Dermis microvascular lymphatic vessel endothelial cell (primary cell): Measurements from ENCODE around the gene EFNA1. TPM values are rescaled to one million over a fixed set of nuclear protein-coding genes. Genes with fewer than 3 reads are reported as not detected.
A peak's percentile ranks its signal among the peaks of the same experiment; 100 is the strongest.
"Not testable (repeated sequence)": the region's sequence is repeated elsewhere in the genome, so short reads cannot be mapped to it uniquely, and the experiment has no call there.

Experiments
- DNase-seq, 2 donors: peaks; one replicate each; pipeline versions ENCODE4 v3.0.0 to v3.0.0-alpha.2; 2010; ENCODE audit warnings: low read depth in 2 of 2
- total RNA-seq: library from RNA; depleted of rRNA; stranded (reverse); fragments of >200 nt; gene quantifications from 2 replicates; pipeline ENCODE4 v1.2.1, GENCODE V29; 2014

Gene EFNA1
- total RNA-seq, 1 donor from 2014 or later = 132 TPM

DNA sequence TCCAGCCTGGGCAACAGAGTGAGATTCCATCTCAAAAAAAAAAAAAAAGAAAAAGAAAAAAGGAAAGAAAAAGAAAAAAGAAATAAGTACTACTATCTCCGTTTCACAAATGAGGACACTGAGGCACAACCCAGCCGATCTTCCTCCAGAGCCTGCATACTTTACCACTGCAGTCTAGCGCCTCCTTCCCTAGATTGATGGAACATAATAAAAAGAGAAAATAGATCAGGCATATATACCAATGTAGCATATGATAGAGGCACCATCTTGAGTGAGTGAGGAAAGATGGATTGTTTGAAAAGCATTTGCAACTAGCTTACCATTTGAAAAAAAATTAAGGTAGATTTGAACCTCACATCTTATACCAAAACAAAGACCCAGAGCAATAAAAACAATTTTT lies 17.8 kb downstream of the EFNA1 start:
- DNase-seq = no peak

DNA sequence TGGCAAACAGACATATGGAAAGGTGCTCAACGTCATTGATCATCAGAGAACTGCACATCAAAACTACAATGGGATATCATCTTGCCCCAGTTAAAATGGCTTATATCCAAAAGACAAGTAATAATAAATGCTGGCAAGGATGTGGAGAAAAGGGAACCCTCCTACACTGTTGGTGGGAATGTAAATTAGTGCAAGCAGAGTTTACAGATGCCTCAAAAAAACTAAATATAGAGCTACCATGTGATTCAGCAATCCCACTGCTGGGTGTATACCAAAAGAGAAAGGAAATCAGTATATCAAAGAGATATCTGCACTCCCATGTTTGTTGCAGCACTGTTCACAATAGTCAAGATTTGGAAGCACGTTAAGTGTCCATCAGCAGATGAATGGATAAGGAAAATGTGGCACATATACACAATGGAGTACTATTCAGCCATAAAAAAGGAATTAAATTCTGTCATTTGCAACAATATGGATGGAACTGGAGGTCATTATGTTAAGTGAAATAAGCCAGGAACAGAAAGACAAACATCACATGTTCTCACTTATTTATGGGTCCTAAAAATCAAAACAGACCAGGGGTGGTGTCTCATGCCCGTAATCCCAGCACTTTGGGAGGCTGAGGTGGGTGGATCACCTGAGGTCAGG lies 28.4 kb downstream of the EFNA1 start:
- DNase-seq = not testable (repeated sequence)

DNA sequence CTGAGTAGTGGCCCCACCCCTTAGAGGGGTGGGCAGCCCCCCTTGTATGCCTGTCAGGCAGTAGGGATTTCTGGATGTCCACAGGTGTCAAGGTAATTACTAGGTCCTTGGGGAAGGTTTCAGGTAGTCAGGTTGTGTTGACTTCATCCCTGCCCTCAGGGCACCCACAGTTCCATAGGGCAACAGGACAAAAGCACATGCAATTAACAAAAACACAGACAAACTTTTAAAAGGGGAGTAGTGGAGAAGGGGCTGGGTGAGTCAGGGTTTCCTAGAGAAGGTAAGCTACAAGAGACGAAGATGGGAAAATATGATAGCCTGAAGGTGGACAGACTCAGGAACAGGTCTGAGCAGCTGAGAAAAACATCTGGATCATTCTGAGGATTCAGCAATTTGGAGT lies 31.3 kb downstream of the EFNA1 start:
- DNase-seq = no peak

DNA sequence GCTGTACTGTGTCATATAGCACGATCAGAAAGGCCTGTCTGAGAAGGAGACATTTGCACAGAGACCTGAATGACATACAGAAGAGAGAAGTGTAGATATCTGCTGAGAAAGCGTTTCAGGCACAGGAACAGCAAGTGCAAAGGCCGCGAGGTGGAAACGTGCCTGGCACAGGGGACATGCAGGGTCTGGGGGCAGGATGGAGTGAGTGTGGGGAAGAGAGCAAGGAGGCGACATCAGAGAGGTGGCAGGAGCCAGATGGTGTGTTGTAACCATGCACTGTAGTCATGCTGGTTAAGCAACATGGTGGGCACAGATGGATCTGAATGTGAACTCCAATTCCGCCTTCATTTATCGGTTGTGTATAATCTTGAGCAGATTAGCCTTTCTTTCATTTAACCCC lies 32.5 kb downstream of the EFNA1 start:
- no peak for DNase-seq

DNA sequence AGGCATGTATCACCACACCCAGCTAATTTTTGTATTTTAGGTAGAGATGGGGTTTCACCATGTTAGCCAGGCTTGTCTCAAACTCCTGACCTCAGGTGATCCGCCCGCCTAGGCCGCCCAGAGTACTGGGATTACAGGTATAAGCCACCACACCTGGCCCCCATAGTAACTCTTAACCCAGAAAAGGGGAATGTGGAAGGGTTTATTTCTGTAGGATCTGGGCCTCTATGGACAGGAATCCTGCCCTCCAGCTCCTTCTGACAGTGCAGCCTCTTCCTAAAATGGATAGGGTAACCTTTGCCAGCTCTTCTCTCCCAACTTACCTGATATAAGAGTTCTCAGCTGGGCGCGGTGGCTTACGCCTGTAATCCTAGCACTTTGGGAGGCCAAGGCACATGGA lies 35.0 kb downstream of the EFNA1 start:
- DNase-seq = not testable (repeated sequence)

DNA sequence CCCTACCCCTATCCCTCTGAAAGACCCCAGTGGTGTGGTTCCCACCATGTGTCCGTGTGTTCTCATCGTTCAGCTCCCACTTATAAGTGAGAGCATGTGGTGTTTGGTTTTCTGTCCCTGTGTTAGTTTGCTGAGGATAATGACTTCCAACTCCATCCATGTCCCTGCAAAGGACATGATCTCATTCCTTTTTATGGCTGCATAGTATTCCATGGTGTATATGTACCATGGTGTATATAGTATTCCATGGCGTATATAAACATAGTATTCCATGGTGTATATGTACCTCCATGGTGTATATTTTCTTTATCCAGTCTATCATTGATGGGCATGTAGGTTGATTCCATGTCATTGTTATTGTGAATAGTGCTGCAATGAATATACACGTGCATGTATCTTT lies 36.1 kb downstream of the EFNA1 start:
- DNase-seq = not testable (repeated sequence)

DNA sequence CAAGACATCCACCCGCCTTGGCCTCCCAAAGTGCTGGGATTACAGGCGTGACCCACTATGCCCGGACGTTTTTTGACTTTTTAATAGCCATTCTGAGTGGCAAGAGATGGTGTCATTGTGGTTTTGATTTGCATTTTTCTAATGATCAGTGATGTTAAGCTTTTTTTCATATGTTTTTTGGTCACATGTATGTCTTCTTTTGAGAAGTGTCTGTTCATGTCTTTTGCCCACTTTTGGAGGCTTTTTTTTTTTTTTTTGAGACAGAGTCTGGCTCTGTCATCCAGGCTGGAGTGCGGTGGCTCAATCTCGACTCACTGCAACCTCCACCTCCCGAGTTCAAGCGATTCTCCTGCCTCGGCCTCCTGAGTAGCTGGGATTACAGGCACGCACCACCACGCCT lies 36.9 kb downstream of the EFNA1 start:
- DNase-seq = not testable (repeated sequence)

DNA sequence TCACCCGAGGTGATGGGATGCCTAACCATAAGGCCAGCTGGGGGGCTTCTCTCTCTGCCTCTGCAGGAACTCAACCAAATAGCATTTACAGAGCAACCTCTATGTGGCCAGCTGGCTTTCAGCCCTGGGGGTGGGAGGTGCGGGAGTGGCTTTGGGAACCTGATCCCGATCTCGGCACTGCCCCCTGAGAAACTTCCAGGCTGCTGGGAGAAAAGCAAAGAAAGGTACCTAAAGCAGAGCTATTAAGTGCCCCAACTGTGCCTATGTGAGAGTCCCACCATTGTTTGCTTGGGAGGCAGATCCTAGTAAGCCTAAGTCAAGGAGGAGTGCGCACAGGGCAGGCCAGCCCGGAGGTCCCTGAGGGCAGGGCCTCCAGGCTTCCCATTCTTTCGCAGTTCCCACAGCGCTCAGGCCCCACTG lies 38.4 kb downstream of the EFNA1 start:
- peak in 1 of 2 donors; percentile 23 for DNase-seq

DNA sequence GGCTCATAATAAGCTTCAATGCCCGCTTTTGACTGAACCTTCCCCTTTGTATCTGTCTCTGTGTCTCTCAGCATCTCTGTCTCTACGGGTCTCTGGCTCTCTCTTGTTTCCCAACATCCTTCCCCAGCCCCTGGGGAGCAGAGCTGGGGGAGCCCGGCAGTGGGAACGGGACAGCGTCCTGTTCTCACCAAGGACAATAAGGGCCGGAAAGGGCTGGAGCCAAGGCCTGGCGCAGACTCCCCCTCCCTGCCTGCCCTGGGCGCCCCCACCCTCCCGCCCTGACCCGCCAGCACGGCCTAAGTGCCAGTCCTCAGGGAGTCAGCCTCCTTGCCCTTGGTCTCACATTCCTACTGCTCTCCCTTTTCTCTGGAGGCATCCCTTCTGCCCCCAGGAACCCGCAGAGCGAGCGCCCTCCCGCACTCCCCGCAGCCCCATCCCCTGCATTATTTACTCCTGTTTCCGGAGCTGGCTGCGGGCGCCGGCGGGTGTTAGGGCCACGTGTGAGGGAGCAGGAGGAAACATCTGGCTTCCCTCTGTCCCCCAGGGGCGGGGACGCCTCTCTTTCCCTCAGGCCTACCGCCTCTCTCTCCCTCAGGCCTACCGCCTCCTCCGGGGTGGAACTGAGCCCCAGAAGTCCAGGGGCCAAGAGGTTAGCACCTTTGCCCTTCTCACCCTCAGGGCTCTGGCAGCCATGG lies 38.9 kb downstream of the EFNA1 start:
- DNase-seq = peak; percentile 93 to 96

DNA sequence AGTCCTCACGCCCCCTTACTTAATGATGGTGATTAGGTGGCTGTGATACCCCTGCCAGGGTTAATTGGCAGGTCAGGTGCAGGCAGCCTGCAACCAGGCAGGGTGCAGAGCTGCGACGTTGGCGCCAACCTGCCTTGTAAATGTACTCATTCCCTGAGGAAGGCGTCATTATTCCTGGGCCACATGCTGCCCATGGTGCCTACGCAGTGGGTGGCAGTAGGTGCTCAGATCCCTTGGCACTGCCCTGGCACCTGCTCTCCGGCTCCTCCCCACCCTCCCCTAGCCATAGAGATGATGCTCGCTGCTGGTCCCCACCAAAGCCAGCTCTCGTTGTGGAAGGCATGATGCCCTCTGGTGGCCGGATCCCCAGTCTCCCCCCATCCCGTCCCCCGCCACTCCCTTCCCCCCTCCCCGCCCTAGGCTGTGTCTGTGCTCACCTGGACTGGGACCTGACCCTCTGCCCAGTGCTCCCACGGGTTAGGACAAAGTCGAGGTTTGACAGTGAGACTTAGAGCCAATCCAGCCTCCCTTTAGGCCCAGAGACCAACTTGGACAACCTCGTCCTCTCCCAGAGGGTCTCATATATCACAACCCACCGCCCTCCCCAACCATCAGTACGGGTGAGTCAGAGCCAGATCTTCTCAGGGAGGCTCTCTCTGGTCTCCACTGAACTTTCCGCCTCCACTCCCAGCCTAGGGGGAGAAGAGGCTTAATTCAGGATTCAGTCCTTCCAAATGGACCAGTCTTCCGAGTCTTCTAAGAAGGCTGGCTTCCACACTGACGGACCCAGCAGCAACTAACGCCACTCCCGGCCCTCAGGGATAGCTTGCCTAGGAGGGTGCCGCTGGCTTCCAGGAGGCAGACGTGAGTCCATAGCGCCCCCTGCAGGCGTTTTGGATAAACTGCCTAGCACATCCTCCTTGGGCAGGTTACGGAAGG lies 39.8 kb downstream of the EFNA1 start:
- peak; percentile 79 to 92 for DNase-seq

DNA sequence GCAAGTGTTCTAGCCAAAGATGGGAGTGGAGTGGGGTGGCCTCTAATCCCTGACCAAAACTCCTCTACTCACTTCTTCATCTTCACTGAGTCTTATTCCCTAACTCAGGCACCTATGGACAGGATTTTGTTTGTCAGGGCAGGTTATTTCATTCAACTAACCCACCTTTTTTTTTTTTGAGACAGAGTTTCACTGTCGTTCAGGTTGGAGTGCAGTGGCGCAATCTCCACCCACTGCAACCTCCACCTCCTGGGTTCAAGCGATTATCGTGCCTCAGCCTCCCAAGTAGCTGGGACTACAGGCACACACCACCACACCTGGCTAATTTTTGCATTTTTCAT lies 40.4 kb downstream of the EFNA1 start:
- DNase-seq = not testable (repeated sequence)

DNA sequence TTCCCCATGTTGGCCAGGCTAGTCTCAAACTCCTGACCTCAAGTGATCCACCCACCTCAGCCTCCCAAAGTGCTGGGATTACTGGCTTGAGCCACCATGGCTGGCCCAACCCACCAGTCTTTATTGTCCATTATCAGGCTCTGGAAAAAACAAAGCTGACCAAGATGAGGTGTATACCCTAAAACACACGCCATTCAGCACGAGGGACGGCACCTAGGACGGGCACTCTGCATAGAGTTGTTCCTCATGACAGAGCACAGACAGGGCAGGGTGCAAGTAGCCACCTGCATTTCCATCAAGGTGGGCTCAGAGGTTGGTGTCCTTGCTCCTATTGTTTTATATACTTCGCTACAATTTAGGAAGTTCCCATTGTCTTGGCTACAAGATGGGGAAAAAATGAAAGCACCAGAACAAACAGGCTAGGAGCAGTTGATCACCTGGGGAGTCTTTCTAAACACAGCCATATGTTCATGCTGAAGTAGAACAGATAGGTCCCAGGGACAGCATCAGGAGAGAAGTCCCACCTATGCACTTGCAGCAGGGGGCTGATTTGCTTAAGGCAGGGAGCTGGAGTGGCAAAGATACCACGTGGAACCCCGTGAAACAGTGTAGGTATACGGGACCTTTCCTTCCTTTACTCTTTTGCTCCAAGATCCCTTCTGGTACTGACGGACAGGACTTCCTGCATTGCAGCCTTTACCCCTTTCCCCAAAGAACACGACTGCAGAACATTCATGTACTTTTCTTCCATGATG lies 41.0 kb downstream of the EFNA1 start:
- DNase-seq = no peak

DNA sequence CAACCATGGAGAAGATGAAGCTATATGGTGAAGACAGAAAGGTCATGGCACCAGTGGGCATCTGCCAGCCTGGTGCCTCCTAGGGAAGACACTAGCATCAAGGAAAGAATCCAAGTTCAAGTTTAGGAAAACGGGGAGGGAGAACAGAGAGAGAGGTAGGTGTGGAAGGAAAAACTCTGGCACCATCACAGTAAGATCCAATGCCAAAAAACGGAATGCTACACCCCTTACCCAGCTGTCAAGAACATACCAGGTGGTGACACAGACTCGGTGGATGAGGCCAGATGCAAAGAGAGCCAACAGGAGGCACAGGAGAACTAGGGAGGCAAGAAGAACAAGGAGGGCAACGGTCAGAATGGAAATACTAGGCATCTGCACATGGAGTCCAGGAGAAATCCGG lies 41.9 kb downstream of the EFNA1 start:
- DNase-seq = no peak

DNA sequence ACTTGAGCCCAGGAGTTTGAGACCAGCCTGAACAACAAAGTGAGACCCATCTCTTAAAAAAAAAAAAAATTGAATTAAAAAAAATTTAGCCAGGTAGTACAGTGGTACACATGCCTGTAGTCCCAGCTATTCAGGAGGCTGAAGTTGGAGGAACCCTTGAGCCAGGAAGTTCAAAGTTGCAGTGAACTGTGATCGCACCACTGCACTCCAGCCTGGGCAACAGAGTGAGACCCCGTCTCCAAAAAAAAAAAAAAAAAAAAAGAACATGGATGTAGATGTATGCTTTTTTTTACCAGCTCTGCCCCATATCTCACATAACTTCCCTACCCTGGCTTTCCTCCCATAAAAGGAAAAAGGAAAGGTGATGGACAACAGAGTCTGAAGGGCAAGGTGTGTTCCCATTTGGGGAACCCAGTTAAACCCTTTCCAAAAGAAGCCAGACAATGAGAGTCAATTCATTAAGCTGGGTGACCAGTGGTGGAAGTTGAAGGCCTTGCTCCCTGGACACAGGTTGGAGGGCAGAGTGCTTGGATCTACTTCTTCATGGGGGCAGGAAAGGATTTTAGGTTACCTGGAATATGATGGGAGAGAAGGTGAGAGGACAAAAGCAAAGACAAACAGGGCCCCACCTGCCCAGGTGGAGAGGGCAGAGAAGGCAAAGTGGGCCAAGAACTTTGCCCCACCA lies 42.6 kb downstream of the EFNA1 start:
- DNase-seq = no peak

DNA sequence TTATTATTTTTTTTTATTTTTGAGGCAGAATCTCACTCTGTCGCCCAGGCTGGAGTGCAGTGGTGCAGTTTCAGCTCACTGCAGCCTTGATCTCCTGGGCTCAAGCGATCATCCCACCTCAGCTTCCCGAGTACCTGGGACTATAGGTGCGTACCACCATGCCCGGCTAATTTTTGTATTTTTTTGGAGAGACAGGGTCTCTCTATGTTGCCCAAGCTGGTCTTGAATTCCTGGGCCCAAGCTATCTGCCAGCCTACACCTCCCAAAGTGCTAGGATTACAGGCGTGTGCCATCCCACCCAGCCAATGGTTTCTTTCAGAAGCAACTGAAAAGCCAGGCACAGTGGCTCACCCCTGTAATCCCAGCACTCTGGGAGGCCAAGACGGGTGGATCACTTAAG lies 43.1 kb downstream of the EFNA1 start:
- no peak for DNase-seq

DNA sequence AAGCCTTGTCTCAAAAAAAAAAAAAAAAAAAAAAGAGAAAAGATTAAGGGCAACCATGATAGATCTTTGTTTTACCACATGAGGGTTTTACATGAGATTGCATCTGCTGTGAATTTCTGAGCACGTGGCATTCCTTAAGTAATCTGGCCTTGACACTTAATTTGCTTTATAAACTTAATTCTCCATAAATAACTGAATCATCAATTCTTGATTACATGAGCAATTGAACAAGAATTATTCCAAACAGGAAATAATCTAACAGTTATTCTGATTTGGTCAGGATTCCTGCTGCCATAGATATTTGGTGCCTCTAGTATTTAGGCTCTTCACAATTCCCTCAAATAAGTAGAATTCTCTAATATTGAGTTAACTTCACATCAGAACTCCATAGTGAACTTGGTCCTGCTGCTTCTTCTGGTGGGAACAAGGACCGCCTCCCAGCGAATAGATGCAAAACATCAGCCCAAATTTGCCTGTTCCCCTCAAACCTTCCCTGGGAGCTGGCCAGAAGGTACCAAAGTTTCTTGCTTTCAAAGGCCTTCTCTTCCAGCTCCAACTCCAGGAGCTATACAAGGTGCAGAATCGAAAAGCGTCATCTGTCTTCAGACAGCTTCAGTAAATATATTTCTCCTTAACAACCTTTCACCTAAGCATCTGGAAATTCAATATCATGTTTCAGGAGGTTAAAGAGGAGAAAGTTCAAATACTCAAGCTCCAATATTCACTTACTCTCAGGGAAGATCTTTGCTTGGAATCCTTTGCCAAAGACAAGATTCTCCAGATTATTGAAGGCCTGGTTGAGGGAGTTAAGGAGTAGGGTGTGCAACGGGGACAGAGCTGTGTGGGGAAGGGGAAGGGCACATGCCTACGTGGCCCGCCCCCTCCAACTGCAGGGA lies 44.4 kb downstream of the EFNA1 start:
- DNase-seq = no peak

DNA sequence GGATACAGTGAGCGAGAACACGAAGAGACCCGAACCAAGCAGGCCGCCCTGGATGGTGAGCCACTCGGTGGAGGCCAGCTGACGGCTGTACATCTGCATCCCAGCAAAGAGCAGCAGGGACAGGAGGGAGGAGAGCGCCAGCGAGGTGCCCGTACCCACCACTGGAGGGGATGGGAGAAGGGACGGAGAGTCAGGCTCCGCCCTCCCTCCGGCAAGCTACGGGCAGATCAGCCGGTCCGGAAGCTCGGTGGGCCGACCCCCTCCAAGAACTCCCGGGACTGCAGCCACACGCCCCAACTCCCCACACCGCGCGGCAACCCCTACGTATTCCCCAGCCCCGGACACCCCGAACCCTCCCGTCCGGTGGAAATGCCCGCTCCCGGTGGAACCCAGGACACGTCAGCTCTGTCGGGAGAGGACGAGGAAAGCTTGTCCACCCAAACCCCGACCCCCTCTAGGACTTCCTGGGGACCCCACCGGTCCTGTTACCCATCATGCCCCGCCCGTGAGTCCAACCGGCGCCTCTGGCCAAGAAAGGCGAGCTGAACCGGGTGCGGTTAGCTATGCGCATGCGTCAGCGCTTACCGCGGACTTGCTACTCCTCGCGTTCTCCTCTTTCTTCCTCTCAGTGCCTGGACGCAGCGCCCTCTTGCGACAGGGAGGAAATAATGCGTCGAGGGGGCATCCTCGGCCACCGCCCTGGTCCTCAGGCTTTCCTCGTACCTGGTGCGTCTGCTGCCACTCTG lies 45.2 kb downstream of the EFNA1 start, which contains the start of gene KRTCAP2:
Gene KRTCAP2 (minus strand): TSS at position 573 of the 746 bp plus-strand sequence. CDS start 80 bp downstream, at position 493.
- peak; percentile 90 to 96 for DNase-seq

DNA sequence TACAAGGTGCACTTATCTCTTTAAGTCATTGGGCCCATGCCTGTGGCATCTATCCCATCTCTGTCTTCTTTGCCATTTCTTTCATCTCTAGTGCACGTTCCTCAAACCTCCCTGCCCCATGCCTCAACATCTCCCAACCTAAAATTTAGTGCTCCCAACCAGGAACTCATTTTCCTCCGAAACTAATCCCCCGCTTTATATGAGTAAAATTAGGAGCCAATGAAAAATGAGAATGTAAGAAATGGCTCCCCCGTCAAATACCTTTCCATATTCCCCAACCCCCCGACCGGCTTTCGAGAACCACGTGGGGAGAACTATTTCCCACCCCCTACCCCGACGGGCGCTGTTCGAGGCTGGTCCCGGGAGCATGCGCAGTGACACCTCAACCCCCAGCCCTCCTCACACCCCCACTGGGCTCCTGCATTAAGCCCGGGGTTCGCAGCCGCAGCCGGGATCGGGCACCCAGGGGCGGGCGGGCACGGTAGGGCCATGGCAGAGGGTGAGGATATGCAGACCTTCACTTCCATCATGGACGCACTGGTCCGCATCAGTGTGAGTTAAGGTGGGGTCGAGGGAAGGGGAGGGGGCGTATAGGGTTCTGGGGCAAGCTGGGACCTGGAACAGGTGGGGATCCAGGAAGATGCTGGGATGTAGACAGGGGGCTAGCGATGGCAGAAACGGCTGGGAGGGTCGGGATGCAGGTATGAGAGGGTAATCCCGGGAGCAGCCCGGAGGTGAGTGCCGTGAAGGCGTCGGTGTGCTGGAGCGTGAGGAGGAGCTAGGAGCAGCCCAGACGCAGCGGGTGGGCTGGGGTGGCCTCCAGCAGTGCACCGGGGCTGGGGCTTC lies 46.0 kb downstream of the EFNA1 start, which contains the start of gene TRIM46:
Gene TRIM46 (plus strand): TSS at position 372 of the 846 bp plus-strand sequence. CDS start 118 bp downstream, at position 490.
- peak in 1 of 2 donors; percentile 41 for DNase-seq
